H1 (cell line): ENCODE data around the gene CXorf49. TPM values are rescaled to one million over a fixed set of nuclear protein-coding genes. Genes with fewer than 3 reads are reported as not detected.

Source experiments
- ATF2 ChIP-seq: IDR thresholded peaks from 2 replicates; pipeline ENCODE4 v1.6.1; 2012; ENCODE audit warnings: low read length, inconsistent platforms
- CBX5 ChIP-seq: fragments of 300-800, 300-1000 bp; sonication (generic); IDR thresholded peaks from 2 replicates; pipeline ENCODE4 v1.7.1; 2016; ENCODE audit warnings: antibody characterized with exemption, low read length, low read depth
- CHD2 ChIP-seq: IDR thresholded peaks from 2 replicates; pipeline ENCODE4 v1.6.1; 2012; ENCODE audit warnings: low read length, improper control_type of control experiment
- polyA plus RNA-seq, 7 experiments: library from polyadenylated mRNA; depleted of rRNA in 3 of 7; stranded (reverse) in 5 of 7; unstranded in 2 of 7; fragments of >200 nt in 5 of 7; fragments of 200-250 nt in 2 of 7; gene quantifications; 1 replicate in 5 of 7; 2 replicates in 1 of 7; 4 replicates in 1 of 7; pipeline versions ENCODE4 v1.2.1 to v1.2.3, GENCODE V29; 2011 to 2013; ENCODE audit warnings: missing spikeins in 2 of 7, mixed read lengths in 2 of 7
- total RNA-seq: library from RNA; stranded (reverse); fragmentation: NEBNext Ultra II Directional; extraction: Animal tissue kit (Norgen Biotek cat#: 25700); gene quantifications from 2 replicates; pipeline ENCODE4 v1.2.1, GENCODE V29; 2021
- TF ChIP-seq, protein P1 (sequence below): IDR thresholded peaks from 2 replicates; pipeline ENCODE4 v1.6.1; 2012; ENCODE audit warnings: inconsistent platforms
- TF ChIP-seq, protein P2 (sequence below): IDR thresholded peaks from 2 replicates; pipeline ENCODE4 v1.6.1; 2011; ENCODE audit warnings: low read length, improper control_type of control experiment

The CXorf49 gene
- total and polyA plus RNA-seq, 2 of the 8 experiments (the other 6 are each of a cell fraction or from before 2014, with no cell fraction given) = not detected

DNA sequence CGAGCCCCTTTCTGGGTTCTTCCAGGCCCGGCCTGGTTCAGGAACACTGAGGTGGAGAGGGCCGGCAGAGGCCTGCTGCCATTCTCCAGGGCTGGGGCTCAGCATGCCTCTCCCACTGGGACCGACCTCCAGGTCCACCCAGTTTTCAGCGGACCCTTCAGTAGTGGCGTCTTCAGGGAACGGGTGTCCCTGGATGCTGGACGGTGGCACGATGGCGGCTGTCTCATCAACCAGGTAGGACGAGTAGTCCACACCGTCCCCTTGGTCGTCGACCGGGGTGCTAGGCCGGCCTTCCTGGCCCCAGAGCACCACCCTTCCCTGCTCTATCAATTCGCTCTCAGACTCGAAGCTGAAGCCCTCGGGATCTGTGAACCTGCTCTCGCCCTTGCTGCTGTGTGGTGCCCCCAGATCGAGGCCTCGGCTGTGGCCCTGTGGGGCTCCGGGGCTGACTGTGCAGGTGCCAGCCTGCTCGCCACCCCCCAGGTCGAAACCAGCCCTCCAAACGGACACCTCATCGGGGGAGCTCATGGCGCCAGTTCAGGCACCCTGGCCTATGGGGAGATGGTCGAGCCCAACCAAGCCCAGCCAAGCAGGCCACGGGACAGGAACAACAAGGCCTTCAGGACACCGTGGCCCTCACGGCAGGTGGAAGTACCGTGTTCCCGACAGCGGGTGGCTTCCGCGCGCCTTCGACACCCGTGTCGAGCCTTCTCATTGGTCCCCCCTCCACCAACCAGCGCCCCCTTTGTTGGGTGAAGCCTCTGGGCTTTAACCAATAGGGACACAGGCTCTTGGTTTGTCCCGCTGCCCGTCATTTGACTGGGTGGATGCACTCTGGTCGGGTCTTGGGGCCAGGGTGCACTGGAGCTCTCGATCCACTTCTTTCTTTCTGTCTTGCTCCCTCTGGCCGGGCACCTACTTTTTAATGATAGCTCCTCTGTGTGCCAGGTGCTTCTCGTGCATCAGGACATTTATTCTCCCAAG is 51.6 kb downstream of the CXorf49 start (continued):
- no peak for TF ChIP-seq ATF2
- no peak for TF ChIP-seq CBX5
- no peak for TF ChIP-seq CHD2
- TF ChIP-seq, protein P1, sequence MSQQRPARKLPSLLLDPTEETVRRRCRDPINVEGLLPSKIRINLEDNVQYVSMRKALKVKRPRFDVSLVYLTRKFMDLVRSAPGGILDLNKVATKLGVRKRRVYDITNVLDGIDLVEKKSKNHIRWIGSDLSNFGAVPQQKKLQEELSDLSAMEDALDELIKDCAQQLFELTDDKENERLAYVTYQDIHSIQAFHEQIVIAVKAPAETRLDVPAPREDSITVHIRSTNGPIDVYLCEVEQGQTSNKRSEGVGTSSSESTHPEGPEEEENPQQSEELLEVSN = no peak
- TF ChIP-seq, protein P2, sequence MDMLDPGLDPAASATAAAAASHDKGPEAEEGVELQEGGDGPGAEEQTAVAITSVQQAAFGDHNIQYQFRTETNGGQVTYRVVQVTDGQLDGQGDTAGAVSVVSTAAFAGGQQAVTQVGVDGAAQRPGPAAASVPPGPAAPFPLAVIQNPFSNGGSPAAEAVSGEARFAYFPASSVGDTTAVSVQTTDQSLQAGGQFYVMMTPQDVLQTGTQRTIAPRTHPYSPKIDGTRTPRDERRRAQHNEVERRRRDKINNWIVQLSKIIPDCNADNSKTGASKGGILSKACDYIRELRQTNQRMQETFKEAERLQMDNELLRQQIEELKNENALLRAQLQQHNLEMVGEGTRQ = no peak
